Karpas-422 (cell line): ENCODE results near the gene VPS13A. TPM values are rescaled to one million over a fixed set of nuclear protein-coding genes. Genes with fewer than 3 reads are reported as not detected.
"Not testable (repeated sequence)": the region's sequence is repeated elsewhere in the genome, so short reads cannot be mapped to it uniquely, and the experiment has no call there.

Source experiments
- DNase-seq: peaks from one replicate; pipeline ENCODE4 v3.0.0-alpha.2; 2015
- H2AFZ ChIP-seq: fragments of 200-600 bp; sonication (generic); 2 replicates; pipeline ENCODE4 v1.6.1; 2014; ENCODE audit warnings: antibody characterized with exemption, low read length, mixed read lengths
- H3K27ac ChIP-seq: fragments of 200-600 bp; sonication (generic); 2 replicates; pipeline ENCODE4 v1.5.1; 2014; ENCODE audit warnings: mild to moderate bottlenecking, low read length, moderate library complexity
- H3K27me3 ChIP-seq: fragments of 200-600 bp; sonication (generic); 2 replicates; pipeline ENCODE4 v1.6.1; 2014; ENCODE audit warnings: low read length, mixed read lengths
- H3K36me3 ChIP-seq: fragments of 200-600 bp; sonication (generic); 2 replicates; pipeline ENCODE4 v1.6.1; 2014; ENCODE audit warnings: low read length, mixed read lengths; ENCODE audit not compliant: insufficient read depth
- H3K4me1 ChIP-seq: fragments of 200-600 bp; sonication (generic); 2 replicates; pipeline ENCODE4 v1.6.1; 2014; ENCODE audit warnings: mild to moderate bottlenecking, low read length, mixed read lengths
- H3K4me2 ChIP-seq: fragments of 200-600 bp; sonication (generic); 2 replicates; pipeline ENCODE4 v1.6.1; 2014; ENCODE audit warnings: low read length, low read depth, mild to moderate bottlenecking; ENCODE audit not compliant: poor library complexity, severe bottlenecking
- H3K4me3 ChIP-seq: fragments of 200-600 bp; sonication (generic); 2 replicates; pipeline ENCODE4 v1.5.1; 2014; ENCODE audit warnings: mild to moderate bottlenecking, antibody characterized with exemption, low read length, mixed read lengths
- H3K79me2 ChIP-seq: fragments of 200-600 bp; sonication (generic); 2 replicates; pipeline ENCODE4 v1.6.1; 2014; ENCODE audit warnings: mild to moderate bottlenecking, low read length, mixed read lengths
- H3K9ac ChIP-seq: fragments of 200-600 bp; sonication (generic); 2 replicates; pipeline ENCODE4 v1.6.0; 2014; ENCODE audit warnings: low read length
- H3K9me2 ChIP-seq: fragments of 200-600 bp; sonication (generic), shearing (Covaris generic); replicated peaks from 2 replicates; pipeline ENCODE4 v1.6.0; 2014; ENCODE audit warnings: mild to moderate bottlenecking, low read length, moderate library complexity; ENCODE audit not compliant: insufficient read depth
- H3K9me3 ChIP-seq: fragments of 300-700, 200-600 bp; sonication (generic); 2 replicates; pipeline ENCODE4 v1.6.1; 2014; ENCODE audit warnings: low read length, mixed read lengths
- H4K20me1 ChIP-seq: fragments of 200-600 bp; sonication (generic); 2 replicates; pipeline ENCODE4 v1.6.1; 2014; ENCODE audit warnings: mild to moderate bottlenecking, antibody characterized with exemption, low read length, low read depth; ENCODE audit not compliant: insufficient read depth
- total RNA-seq: library from RNA; depleted of rRNA; stranded (reverse); fragments of >200 nt; shearing (Covaris generic); gene quantifications from 2 replicates; pipeline ENCODE4 v1.2.3, GENCODE V29; 2014; ENCODE audit warnings: low replicate concordance

Gene VPS13A
- total RNA-seq, 1 experiment from 2014 or later: 141 TPM

- no peak overlapping the region for H3K27ac ChIP-seq
- H3K4me3 ChIP-seq: no peak overlapping the region
- no peaks in the 10 kb centered on the region for H3K9me3 ChIP-seq
- no peak for DNase-seq
- no peaks in the 10 kb centered on the region for H3K27me3 ChIP-seq
- peaks cover 8% of the 10 kb centered on the region; the same call in 1 of the 2 replicates for H3K36me3 ChIP-seq
- no peaks in the 10 kb centered on the region for H4K20me1 ChIP-seq
- no peaks in the 10 kb centered on the region for H3K9me2 ChIP-seq
- H2AFZ ChIP-seq: no peak overlapping the region
- no peak overlapping the region for H3K4me2 ChIP-seq
- no peaks in the 10 kb centered on the region for H3K4me1 ChIP-seq
- H3K79me2 ChIP-seq: no peaks in the 10 kb centered on the region
- H3K9ac ChIP-seq: no peak overlapping the region
These were observed 215.0 kb downstream of the VPS13A start for GRCh38 chr9:77392328-77392727.

DNA sequence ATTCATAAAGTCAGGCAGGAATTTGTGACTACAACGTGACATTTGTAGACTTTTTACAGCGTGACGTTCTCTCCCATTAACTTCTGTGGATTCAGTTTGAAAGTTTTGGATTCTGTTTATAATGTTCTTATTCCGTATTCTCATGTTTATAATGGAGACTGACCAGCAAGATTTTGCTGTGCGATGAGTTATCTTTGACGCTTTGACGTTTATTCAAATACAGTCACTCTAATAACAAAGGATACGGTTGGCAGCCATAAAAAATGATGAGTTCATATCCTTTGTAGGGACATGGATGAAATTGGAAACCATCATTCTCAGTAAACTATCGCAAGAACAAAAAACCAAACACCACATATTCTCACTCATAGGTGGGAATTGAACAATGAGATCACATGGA lies 221.2 kb downstream of the VPS13A start:
- not testable (repeated sequence) for H3K4me1 ChIP-seq, H2AFZ ChIP-seq, DNase-seq, H3K79me2 ChIP-seq, H3K27ac ChIP-seq, H3K4me3 ChIP-seq, H3K9ac ChIP-seq, H4K20me1 ChIP-seq, H3K9me3 ChIP-seq, H3K27me3 ChIP-seq, H3K4me2 ChIP-seq, H3K36me3 ChIP-seq, H3K9me2 ChIP-seq

- Histone ChIP-seq H2AFZ (no peak overlapping the region), H3K4me1 (no peaks in the 10 kb centered on the region), H3K9ac (no peak overlapping the region), H4K20me1 (no peaks in the 10 kb centered on the region), H3K9me3 (no peaks in the 10 kb centered on the region), H3K9me2 (no peaks in the 10 kb centered on the region), H3K27me3 (no peaks in the 10 kb centered on the region), H3K27ac (no peak overlapping the region), H3K36me3 (0 out of 2 replicates have a peak, but pooled peaks cover 3% of the 10 kb centered on the region), H3K4me2 (no peak overlapping the region), H3K79me2 (no peaks in the 10 kb centered on the region), H3K4me3 (no peak overlapping the region)
- no peak for DNase-seq
These were observed 222.6 kb downstream of the VPS13A start for GRCh38 chr9:77399964-77400363.

GRCh38 chr9:77402286-77402685 lies 225.0 kb downstream of the VPS13A start:
- H3K4me3 ChIP-seq: no peak overlapping the region
- no peaks in the 10 kb centered on the region for H3K9me3 ChIP-seq
- H3K27me3 ChIP-seq: no peaks in the 10 kb centered on the region
- no peak for DNase-seq
- H3K9me2 ChIP-seq: no peaks in the 10 kb centered on the region
- peaks cover 23% of the 10 kb centered on the region for H3K36me3 ChIP-seq
- H4K20me1 ChIP-seq: no peaks in the 10 kb centered on the region
- no peak overlapping the region for H3K27ac ChIP-seq
- H3K4me2 ChIP-seq: no peak overlapping the region
- H3K79me2 ChIP-seq: no peaks in the 10 kb centered on the region
- H2AFZ ChIP-seq: no peak overlapping the region
- H3K9ac ChIP-seq: no peak overlapping the region
- peaks cover 13% of the 10 kb centered on the region for H3K4me1 ChIP-seq

DNA sequence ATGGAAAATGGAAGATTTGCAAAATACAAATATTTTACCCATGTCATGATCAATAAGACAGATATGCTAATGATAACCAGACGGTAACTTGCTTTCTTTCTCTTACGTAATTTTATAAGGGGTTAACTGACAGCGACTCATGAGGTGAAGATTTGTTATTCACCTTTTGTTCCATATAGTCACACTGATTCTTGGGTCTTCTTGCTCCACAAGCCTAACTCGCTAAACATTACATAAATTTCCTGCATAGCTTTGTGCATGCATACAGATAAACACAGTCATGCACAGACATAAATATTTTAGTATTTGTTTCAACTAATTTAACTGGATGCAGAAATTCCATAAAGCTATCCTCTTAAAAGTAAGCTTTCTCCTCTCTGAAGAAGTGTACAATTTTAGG lies 225.9 kb downstream of the VPS13A start:
- Histone ChIP-seq H3K9me3 (no peaks in the 10 kb centered on the region), H2AFZ (no peak overlapping the region), H3K9ac (no peak overlapping the region), H4K20me1 (no peaks in the 10 kb centered on the region), H3K36me3 (peaks cover 32% of the 10 kb centered on the region), H3K4me2 (no peak overlapping the region), H3K27me3 (no peaks in the 10 kb centered on the region), H3K79me2 (no peaks in the 10 kb centered on the region), H3K4me3 (no peak overlapping the region), H3K4me1 (peaks cover 16% of the 10 kb centered on the region), H3K9me2 (no peaks in the 10 kb centered on the region), H3K27ac (no peak overlapping the region)
- DNase-seq: no peak

DNA sequence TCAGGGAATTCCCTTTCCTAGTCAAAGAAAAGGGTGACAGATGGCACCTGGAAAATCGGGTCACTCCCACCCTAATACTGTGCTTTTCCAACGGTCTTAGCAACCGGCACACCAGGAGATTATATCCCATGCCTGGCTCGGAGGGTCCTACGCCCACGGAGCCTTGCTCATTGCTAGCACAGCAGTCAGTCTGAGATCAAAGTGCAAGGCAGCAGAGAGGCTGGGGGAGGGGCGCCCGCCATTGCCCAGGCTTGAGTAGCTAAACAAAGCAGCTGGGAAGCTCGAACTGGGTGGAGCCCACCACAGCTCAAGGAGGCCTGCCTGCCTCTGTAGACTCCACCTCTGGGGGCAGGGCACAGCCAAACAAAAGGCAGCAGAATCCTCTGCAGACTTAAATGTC lies 231.2 kb downstream of the VPS13A start:
- H3K36me3 ChIP-seq: peaks cover 34% of the 10 kb centered on the region

GRCh38 chr9:77417566-77417965 lies 240.2 kb downstream of the VPS13A start:
- Histone ChIP-seq H3K27me3 (no peaks in the 10 kb centered on the region), H3K27ac (no peak overlapping the region), H4K20me1 (no peaks in the 10 kb centered on the region), H3K9me2 (no peaks in the 10 kb centered on the region), H3K9me3 (no peaks in the 10 kb centered on the region), H3K9ac (no peak overlapping the region), H3K4me3 (no peak overlapping the region), H3K4me1 (no peaks in the 10 kb centered on the region; the same call in 1 of the 2 replicates), H2AFZ (no peak overlapping the region), H3K4me2 (no peak overlapping the region), H3K79me2 (no peaks in the 10 kb centered on the region), H3K36me3 (peaks cover 3% of the 10 kb centered on the region; the same call in 1 of the 2 replicates)
- no peak for DNase-seq

More for the DNA sequence above, 231.2 kb downstream of the VPS13A start:
- H3K27ac ChIP-seq, DNase-seq, H3K27me3 ChIP-seq, H3K9ac ChIP-seq, H3K9me3 ChIP-seq, H3K4me2 ChIP-seq, H3K9me2 ChIP-seq, H3K4me3 ChIP-seq, H2AFZ ChIP-seq, H3K79me2 ChIP-seq, H4K20me1 ChIP-seq: not testable (repeated sequence)
- H3K4me1 ChIP-seq: peaks cover 16% of the 10 kb centered on the region

DNA sequence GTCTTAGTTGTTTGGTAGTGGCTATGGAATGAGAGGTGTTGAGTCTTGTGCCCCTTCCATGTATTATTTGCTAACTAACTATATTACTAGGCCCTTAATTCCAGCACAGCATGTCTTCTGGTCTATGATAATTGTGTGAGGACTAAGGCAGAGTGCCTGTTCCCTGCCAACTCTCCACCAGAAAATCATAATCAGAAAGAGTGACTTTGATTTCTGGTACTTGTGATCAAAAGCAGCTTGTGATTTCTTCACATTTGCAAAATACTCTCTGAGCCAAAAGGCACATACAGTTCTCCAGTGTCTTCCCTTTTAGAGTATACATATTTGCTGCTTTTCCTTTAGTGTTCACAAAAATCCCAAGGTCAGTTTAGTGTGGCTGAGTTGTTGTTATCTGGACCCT lies 240.9 kb downstream of the VPS13A start:
- Histone ChIP-seq H3K9me3 (no peaks in the 10 kb centered on the region), H3K4me1 (no peaks in the 10 kb centered on the region; the same call in 1 of the 2 replicates), H3K79me2 (no peaks in the 10 kb centered on the region), H2AFZ (no peak overlapping the region), H3K27me3 (no peaks in the 10 kb centered on the region), H3K4me3 (no peak overlapping the region), H3K9ac (no peak overlapping the region), H4K20me1 (no peaks in the 10 kb centered on the region), H3K27ac (no peak overlapping the region), H3K9me2 (no peaks in the 10 kb centered on the region), H3K36me3 (peaks cover 3% of the 10 kb centered on the region; the same call in 1 of the 2 replicates), H3K4me2 (no peak overlapping the region)
- no peak for DNase-seq

DNA sequence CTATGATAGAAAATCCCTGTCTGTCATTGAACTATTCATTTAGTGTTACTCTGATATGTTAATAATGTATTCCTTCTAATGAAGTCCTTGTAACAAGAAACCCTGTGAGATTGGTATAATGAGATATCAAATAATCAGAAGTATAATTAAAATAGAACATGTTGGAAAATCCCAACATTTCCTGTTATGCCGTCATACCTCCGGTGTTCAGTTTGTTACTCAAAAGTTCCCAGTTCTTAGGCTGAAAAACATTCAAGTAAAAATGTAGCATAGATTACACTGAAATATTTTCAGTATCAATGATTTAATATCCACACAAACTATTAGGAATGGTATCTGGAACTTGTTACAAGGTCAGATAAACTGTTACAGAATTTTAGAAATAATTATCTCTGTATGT lies 243.3 kb downstream of the VPS13A start:
- Histone ChIP-seq H4K20me1 (no peaks in the 10 kb centered on the region), H3K9me2 (no peaks in the 10 kb centered on the region), H3K9me3 (no peaks in the 10 kb centered on the region), H3K4me3 (no peak overlapping the region), H3K4me1 (no peaks in the 10 kb centered on the region; the same call in 1 of the 2 replicates), H3K4me2 (no peak overlapping the region), H3K79me2 (no peaks in the 10 kb centered on the region), H2AFZ (no peak overlapping the region), H3K9ac (no peak overlapping the region), H3K27me3 (no peaks in the 10 kb centered on the region), H3K36me3 (no peaks in the 10 kb centered on the region; the same call in 1 of the 2 replicates), H3K27ac (no peak overlapping the region)
- no peak for DNase-seq
